Stimulated activated CD4-positive, alpha-beta T cell treated with anti-CD3 and anti-CD28 coated beads, Interleukin-12 subunit alpha, Interleukin-12 subunit beta, amount 100 ng/mL, for 48 hours (primary cell): ENCODE measurements around the gene VEGFA.

ENCODE experiments used
- DNase-seq, 3 donors: peaks; one replicate each; pipeline ENCODE4 v3.0.0-alpha.2; 2020; ENCODE audit warnings: low read depth in 2 of 3, low spot score in 1 of 3

The VEGFA gene

GRCh38 chr6:43759136-43759906 is 10.7 kb upstream of the VEGFA start:
- no peak for DNase-seq

DNA sequence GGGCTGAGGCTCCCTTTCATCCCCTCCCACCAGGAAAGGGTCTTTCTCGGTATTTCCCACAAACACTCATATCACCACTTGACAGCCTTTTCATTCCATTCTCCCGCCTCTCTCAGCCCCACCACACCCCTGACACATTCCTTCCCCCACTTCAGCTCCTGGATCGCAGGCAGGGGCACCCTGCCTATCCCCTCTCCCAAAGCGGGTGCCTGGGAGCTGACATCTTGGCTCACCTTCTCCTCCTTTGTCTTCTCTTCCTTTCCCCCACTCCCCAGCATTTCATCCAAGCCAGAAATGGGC is 10.2 kb upstream of the VEGFA start:
- DNase-seq = no peak

- DNase-seq = no peak
These were observed 9.5 kb upstream of the VEGFA start for GRCh38 chr6:43760210-43761168.

GRCh38 chr6:43761666-43762409 is 8.2 kb upstream of the VEGFA start:
- DNase-seq = no peak

DNA sequence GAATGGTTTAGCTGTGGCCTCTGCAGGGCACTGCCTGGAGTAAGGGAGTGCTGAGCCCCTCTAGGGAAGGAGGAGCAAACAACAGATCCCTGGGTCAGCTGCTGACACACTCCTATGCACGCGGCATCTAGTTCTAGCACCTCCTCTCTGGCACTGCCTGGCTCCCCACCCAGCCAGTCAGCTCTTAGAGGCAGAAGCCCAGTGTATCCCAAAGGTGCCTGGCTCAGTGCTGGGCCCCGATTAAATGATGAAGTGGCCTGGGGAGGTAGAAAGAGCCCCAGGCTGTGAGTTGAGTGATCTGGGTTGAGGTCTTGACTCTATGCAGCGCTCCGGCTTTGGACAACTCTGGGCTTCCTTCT is 7.6 kb upstream of the VEGFA start:
- DNase-seq = no peak

DNA sequence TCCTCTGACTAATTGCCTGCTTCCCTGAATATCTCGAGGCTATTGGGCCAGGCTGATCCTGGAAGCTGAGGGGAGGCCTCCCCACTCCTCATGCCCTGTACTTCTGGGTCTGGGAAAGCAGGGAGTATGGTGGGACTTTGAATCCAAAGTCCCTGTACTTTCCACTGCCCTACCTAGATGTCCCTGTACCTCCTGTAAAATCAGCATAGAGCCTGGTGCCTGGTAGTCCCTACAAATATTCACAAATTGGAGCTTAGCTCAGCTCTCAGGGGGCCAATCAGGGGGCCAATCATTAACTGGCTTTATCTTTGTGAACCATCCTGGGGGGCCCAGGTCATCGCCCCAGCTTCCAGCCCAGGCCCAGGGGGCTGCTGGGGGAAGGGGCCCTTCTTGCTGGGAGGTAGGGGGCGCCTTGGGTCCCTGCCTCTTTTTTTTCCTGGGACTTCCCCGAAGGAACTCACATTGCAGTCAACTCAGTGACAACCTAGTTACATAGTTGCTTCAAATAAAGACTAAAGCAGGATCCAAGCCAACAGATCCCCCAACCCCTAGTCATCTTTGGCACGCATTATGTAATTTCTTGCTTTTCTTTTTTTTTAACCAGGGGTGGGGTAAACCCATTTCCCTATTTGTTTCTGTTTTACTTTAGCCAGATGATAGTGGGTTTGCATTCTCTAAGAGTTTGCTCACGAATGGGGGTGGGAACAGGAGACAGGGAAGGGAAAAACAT is 6.9 kb upstream of the VEGFA start:
- no peak for DNase-seq

DNA sequence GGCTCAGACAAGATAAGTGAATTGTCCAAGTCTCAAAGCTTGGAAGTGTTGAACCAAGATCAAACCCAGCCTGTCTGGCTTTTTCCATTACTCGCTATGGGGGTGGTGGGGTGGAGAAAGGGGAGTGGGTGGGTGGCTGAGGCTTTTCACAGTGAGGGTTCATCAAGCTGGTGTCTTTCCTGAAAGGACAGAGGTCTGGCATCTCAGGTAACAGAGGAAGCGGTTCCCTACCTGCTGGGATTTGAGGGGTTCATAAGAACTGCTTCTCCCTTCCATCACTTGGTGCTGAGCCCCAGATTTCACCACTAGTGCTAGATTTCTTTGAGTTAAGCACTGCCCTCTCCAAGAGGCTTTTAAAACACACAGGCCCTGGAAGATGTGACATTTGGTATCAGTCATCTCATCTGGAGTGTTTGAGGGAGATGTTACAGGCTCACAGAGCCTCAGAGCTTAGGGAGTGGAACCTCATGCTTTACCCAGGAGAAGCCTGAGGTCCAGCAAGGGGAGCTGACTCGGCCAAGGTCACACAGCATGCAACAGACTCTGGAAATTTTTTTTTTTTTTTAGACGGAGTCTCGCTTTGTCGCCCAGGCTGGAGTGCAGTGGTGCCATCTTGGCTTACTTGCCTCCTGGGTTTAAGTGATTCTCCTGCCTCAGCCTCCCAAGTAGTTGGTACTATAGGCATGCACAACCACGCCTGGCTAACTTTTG is 6.0 kb upstream of the VEGFA start:
- no peak for DNase-seq

- no peak for DNase-seq
These were observed 5.2 kb upstream of the VEGFA start for GRCh38 chr6:43764772-43765171.

- no peak for DNase-seq
These were observed 4.1 kb upstream of the VEGFA start for GRCh38 chr6:43765776-43766499.

DNA sequence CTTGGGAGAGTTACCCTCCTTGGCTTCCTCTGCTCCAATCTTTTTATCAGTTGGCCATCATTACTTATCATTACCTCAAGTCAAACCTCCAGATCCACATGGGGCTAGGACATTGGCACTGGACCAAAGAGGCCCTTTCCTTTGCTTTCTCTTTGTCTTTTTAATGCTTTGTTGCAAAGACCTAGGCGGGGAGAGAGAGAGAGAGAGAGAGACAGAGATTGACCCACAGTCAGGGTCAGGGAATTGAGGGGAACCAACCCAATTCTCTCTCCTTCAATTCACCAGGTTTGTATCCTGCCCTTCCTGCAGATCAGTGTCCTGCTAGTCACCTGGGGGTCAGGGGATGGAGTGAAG is 3.5 kb upstream of the VEGFA start:
- no peak for DNase-seq

- no peak for DNase-seq
These were observed 3.0 kb upstream of the VEGFA start for GRCh38 chr6:43766964-43767461.

DNA sequence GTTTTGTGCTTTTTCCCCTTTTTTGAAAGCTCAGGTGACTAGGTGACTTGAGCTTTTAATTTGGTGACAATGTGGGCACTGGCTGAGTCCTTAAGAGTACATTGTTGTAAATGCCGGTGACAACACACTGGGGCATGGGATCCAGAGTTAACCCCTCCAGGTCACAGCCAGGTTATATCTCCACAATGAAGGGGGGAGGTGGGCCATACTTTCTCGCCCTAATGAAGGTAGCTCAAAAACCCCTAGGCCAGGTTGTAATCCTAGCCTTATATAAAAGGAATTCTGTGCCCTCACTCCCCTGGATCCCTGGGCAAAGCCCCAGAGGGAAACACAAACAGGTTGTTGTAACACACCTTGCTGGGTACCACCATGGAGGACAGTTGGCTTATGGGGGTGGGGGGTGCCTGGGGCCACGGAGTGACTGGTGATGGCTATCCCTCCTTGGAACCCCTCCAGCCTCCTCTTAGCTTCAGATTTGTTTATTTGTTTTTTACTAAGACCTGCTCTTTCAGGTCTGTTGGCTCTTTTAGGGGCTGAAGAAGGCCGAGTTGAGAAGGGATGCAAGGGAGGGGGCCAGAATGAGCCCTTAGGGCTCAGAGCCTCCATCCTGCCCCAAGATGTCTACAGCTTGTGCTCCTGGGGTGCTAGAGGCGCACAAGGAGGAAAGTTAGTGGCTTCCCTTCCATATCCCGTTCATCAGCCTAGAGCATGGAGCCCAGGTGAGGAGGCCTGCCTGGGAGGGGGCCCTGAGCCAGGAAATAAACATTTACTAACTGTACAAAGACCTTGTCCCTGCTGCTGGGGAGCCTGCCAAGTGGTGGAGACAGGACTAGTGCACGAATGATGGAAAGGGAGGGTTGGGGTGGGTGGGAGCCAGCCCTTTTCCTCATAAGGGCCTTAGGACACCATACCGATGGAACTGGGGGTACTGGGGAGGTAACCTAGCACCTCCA is 2.2 kb upstream of the VEGFA start:
- no peak for DNase-seq

- DNase-seq = no peak
These were observed 1.5 kb upstream of the VEGFA start for GRCh38 chr6:43768506-43768860.

- DNase-seq = no peak
These were observed 957 bp upstream of the VEGFA start for GRCh38 chr6:43768983-43769525.

- peak in 2 of 3 donors; percentile 22 to 36 for DNase-seq
These were observed 580 bp downstream of the VEGFA start for GRCh38 chr6:43770372-43771209.

- peak; percentile 34 to 62 (median 54) for DNase-seq
These were observed 1.3 kb downstream of the VEGFA start for GRCh38 chr6:43771210-43771857.
